Spinal cord (tissue), 10 donors: ENCODE results near the gene SLC25A15. TPM values are rescaled to one million over a fixed set of nuclear protein-coding genes. Genes with fewer than 3 reads are reported as not detected.

Experiments used
- DNase-seq, 6 donors: peaks; one replicate each; pipeline versions ENCODE4 v3.0.0 to v3.0.0-alpha.2; 2013 to 2015; ENCODE audit warnings: low spot score in 6 of 6, low read depth in 4 of 6
- H3K27ac ChIP-seq: one replicate; pipeline ENCODE4 v1.5.1; 2013; ENCODE audit warnings: low read depth, low read length, control low read depth
- H3K27me3 ChIP-seq: one replicate; pipeline ENCODE4 v1.6.1; 2013; ENCODE audit warnings: low read length; ENCODE audit not compliant: control insufficient read depth, insufficient read depth
- H3K36me3 ChIP-seq: one replicate; pipeline ENCODE4 v1.6.1; 2013; ENCODE audit warnings: low read length; ENCODE audit not compliant: control insufficient read depth, insufficient read depth
- H3K4me1 ChIP-seq: one replicate; pipeline ENCODE4 v1.6.1; 2013; ENCODE audit warnings: low read length; ENCODE audit not compliant: control insufficient read depth, insufficient read depth
- H3K4me3 ChIP-seq: one replicate; pipeline ENCODE4 v1.5.1; 2013; ENCODE audit warnings: low read depth, low read length, control low read depth
- H3K9me3 ChIP-seq: one replicate; pipeline ENCODE4 v1.6.1; 2013; ENCODE audit warnings: low read length; ENCODE audit not compliant: control insufficient read depth, insufficient read depth
- WGBS: methylation state at CpG from one replicate; pipeline ENCODE4 v1.1.5; 2013; ENCODE audit warnings: missing lambda C conversion rate; ENCODE audit not compliant: insufficient coverage; 5-methylcytosine and 5-hydroxymethylcytosine counted together
- long read RNA-seq, 4 donors: transcript quantifications; one replicate each; lab custom pipeline, GENCODE V29; 2026
- polyA plus RNA-seq, 2 donors: library from polyadenylated mRNA; unstranded; fragments of 120-200 nt; gene quantifications; one replicate each; pipeline ENCODE4 v1.2.1, GENCODE V29; 2013; ENCODE audit not compliant: insufficient read length in 2 of 2
- total RNA-seq, 2 donors: library from RNA; depleted of rRNA in 1 of 2; stranded (reverse); fragments of 120-200 nt in 1 of 2; fragments of >200 nt in 1 of 2; gene quantifications; one replicate each; pipeline versions ENCODE4 v1.2.3 to v1.2.4, GENCODE V29; 2013 to 2014
- donor health status: healthy.

Gene SLC25A15
- total RNA-seq (10 to 100 TPM; 16.0 to 17.8 TPM), polyA plus RNA-seq (10 to 100 TPM; 18.0 to 18.1 TPM)
- long read RNA-seq, donor 1 = 0 reads
- long read RNA-seq, donor 2 = 0 reads
- long read RNA-seq, donor 3 = 0 reads
- long read RNA-seq, donor 4, partial matches to known transcripts = 0 of 1 reads
- long read RNA-seq, donor 4, other reads (novel, unspliced or antisense) = 0 of 1 reads

- under 1% methylated on average over 101 of the region's 101 CpGs for WGBS
- Histone ChIP-seq H3K4me3 (peak within 1 kb of the TSS; percentile 75), H3K27ac (peak within 1 kb of the TSS; percentile 88), H3K36me3 (peaks cover 14% of the 10 kb centered on the region), H3K27me3 (no peaks in the 10 kb centered on the region), H3K4me1 (peaks cover 18% of the 10 kb centered on the region), H3K9me3 (no peaks in the 10 kb centered on the region)
- peak; percentile 21 to 86 (median 50) for DNase-seq
Observed at GRCh38 chr13:40789275-40790153, at the start of gene SLC25A15. SLC25A15 (plus strand) TSS chr13:40789611; CDS start chr13:40793227, 3,616 bp downstream.

- Histone ChIP-seq H3K36me3 (peaks cover 14% of the 10 kb centered on the region), H3K27ac (no peak overlapping the region)
Observed at GRCh38 chr13:40749327-40749726, 40.1 kb upstream of the SLC25A15 start.

GRCh38 chr13:40755082-40755700 lies 34.2 kb upstream of the SLC25A15 start:
- Histone ChIP-seq H3K36me3 (peaks cover 23% of the 10 kb centered on the region), H3K4me1 (no peaks in the 10 kb centered on the region), H3K27ac (no peak overlapping the region), H3K27me3 (no peaks in the 10 kb centered on the region), H3K4me3 (no peak overlapping the region), H3K9me3 (no peaks in the 10 kb centered on the region)
- WGBS = 57% methylated on average over 1 of the region's 7 CpGs
- DNase-seq = no peak

More at GRCh38 chr13:40749327-40749726, 40.1 kb upstream of the SLC25A15 start:
- Histone ChIP-seq H3K4me3 (no peak overlapping the region), H3K9me3 (no peaks in the 10 kb centered on the region), H3K27me3 (no peaks in the 10 kb centered on the region), H3K4me1 (no peaks in the 10 kb centered on the region)
- no CpG with 5 or more reads among the region's 1 CpG for WGBS
- no peak for DNase-seq

- H3K36me3 ChIP-seq = peaks cover 25% of the 10 kb centered on the region
- WGBS = no CpG with 5 or more reads among the region's 1 CpG
Observed at GRCh38 chr13:40756042-40756441, 33.4 kb upstream of the SLC25A15 start.

GRCh38 chr13:40758811-40759210 lies 30.6 kb upstream of the SLC25A15 start:
- no peaks in the 10 kb centered on the region for H3K4me1 ChIP-seq
- no peaks in the 10 kb centered on the region for H3K27me3 ChIP-seq
- WGBS = 95% methylated on average over 3 of the region's 4 CpGs
- DNase-seq = no peak
- H3K9me3 ChIP-seq = no peaks in the 10 kb centered on the region
- peaks cover 21% of the 10 kb centered on the region for H3K36me3 ChIP-seq
- H3K4me3 ChIP-seq = no peak overlapping the region
- no peak overlapping the region for H3K27ac ChIP-seq

More at GRCh38 chr13:40756042-40756441, 33.4 kb upstream of the SLC25A15 start:
- no peak for DNase-seq
- Histone ChIP-seq H3K4me1 (no peaks in the 10 kb centered on the region), H3K27ac (no peak overlapping the region), H3K9me3 (no peaks in the 10 kb centered on the region), H3K27me3 (no peaks in the 10 kb centered on the region), H3K4me3 (no peak overlapping the region)

- WGBS = no CpG with 5 or more reads among the region's 1 CpG
- H3K4me3 ChIP-seq = no peak overlapping the region
Observed at GRCh38 chr13:40762849-40763248, 26.6 kb upstream of the SLC25A15 start.

GRCh38 chr13:40764587-40765403 lies 24.6 kb upstream of the SLC25A15 start:
- DNase-seq = peak in 1 of 6 donors; percentile 18
- Histone ChIP-seq H3K4me1 (no peaks in the 10 kb centered on the region), H3K27ac (no peak overlapping the region), H3K9me3 (no peaks in the 10 kb centered on the region), H3K4me3 (no peak overlapping the region), H3K27me3 (no peaks in the 10 kb centered on the region), H3K36me3 (peaks cover 6% of the 10 kb centered on the region)
- no CpG with 5 or more reads among the region's 3 CpGs for WGBS

More at GRCh38 chr13:40762849-40763248, 26.6 kb upstream of the SLC25A15 start:
- no peaks in the 10 kb centered on the region for H3K27me3 ChIP-seq
- peak in 1 of 6 donors; percentile 1 for DNase-seq
- H3K27ac ChIP-seq = no peak overlapping the region
- no peaks in the 10 kb centered on the region for H3K9me3 ChIP-seq
- H3K4me1 ChIP-seq = no peaks in the 10 kb centered on the region
- peaks cover 16% of the 10 kb centered on the region for H3K36me3 ChIP-seq

- Histone ChIP-seq H3K9me3 (no peaks in the 10 kb centered on the region), H3K27me3 (no peaks in the 10 kb centered on the region), H3K36me3 (peaks cover 6% of the 10 kb centered on the region), H3K4me3 (no peak overlapping the region), H3K27ac (no peak overlapping the region), H3K4me1 (no peaks in the 10 kb centered on the region)
- WGBS = no CpG with 5 or more reads among the region's 1 CpG
- no peak for DNase-seq
Observed at GRCh38 chr13:40765602-40766001, 23.8 kb upstream of the SLC25A15 start.

GRCh38 chr13:40769970-40770369 lies 19.4 kb upstream of the SLC25A15 start:
- H3K4me3 ChIP-seq = peak overlapping the region; percentile 78
- peaks cover 4% of the 10 kb centered on the region for H3K4me1 ChIP-seq
- no peaks in the 10 kb centered on the region for H3K9me3 ChIP-seq
- peaks cover 3% of the 10 kb centered on the region for H3K36me3 ChIP-seq
- H3K27me3 ChIP-seq = no peaks in the 10 kb centered on the region
- no peak overlapping the region for H3K27ac ChIP-seq
- DNase-seq = no peak
- WGBS = 89% methylated on average over 6 of the region's 6 CpGs
